B cell (primary cell): ENCODE results near the gene POLE2. TPM values are rescaled to one million over a fixed set of nuclear protein-coding genes. Genes with fewer than 3 reads are reported as not detected.

Experiments
- ATAC-seq: fragments of 200-7000 bp; cut with Tn5 transposase; one replicate; pipeline ENCODE4 v1.10.0; 2021; ENCODE audit warnings: low read depth, mild to moderate bottlenecking, moderate number of reproducible peaks, moderate library complexity
- CTCF ChIA-PET: fragments of 350-600 bp; sonication (Branson Sonifier 250); formaldehyde crosslinking; loops from one replicate; lab custom pipeline; 2021; ENCODE audit warnings: antibody characterized with exemption, inconsistent platforms; lab: Charles Lee
- POLR2A ChIA-PET: fragments of 350-600 bp; sonication (Branson Sonifier 250); formaldehyde crosslinking; loops from one replicate; lab custom pipeline; 2021; ENCODE audit warnings: antibody characterized with exemption; lab: Charles Lee
- DNase-seq: peaks from one replicate; pipeline ENCODE4 v3.0.0; 2013
- H2AFZ ChIP-seq: 2 replicates; pipeline ENCODE4 v1.6.1; 2012; ENCODE audit warnings: mild to moderate bottlenecking, low read depth, low read length; ENCODE audit not compliant: insufficient read depth, poor library complexity, severe bottlenecking
- H3K27ac ChIP-seq, 2 donors: 1 replicate in 1 of 2; 2 replicates in 1 of 2; pipeline ENCODE4 v1.5.1; 2012 to 2013; ENCODE audit warnings: low read length in 2 of 2, mild to moderate bottlenecking in 2 of 2, moderate library complexity in 1 of 2
- H3K27me3 ChIP-seq, 4 experiments: fragments of 200-600 bp in 1 of 4; sonication (generic) in 1 of 4; replicated peaks in 1 of 4; 1 replicate in 2 of 4; 2 replicates in 2 of 4; pipeline versions ENCODE4 v1.6.1 to v1.7.0; 2013 to 2016; ENCODE audit warnings: low read length in 3 of 4, mild to moderate bottlenecking in 2 of 4, mixed read lengths in 1 of 4, moderate library complexity in 1 of 4; ENCODE audit not compliant: insufficient read depth in 4 of 4, control insufficient read depth in 3 of 4; ENCODE audit errors: control extremely low read depth in 1 of 4
- H3K36me3 ChIP-seq, 2 experiments: replicated peaks in 1 of 2; 1 replicate in 1 of 2; 2 replicates in 1 of 2; pipeline versions ENCODE4 v1.6.1 to v1.7.1; 2013; ENCODE audit warnings: low read length in 1 of 2; ENCODE audit not compliant: insufficient read depth in 2 of 2, control insufficient read depth in 1 of 2; ENCODE audit errors: control extremely low read depth in 1 of 2, extremely low read depth in 1 of 2
- H3K4me1 ChIP-seq, 2 donors: fragments of 200-600 bp in 1 of 2; sonication (generic) in 1 of 2; 1 replicate in 1 of 2; 2 replicates in 1 of 2; pipeline versions ENCODE4 v1.5.1 to v1.6.1; 2013 to 2017; ENCODE audit warnings: low read length in 2 of 2; ENCODE audit not compliant: control insufficient read depth in 2 of 2, insufficient read depth in 2 of 2
- H3K4me2 ChIP-seq: replicated peaks from 2 replicates; pipeline ENCODE3; 2012; ENCODE audit warnings: mild to moderate bottlenecking, low read depth, low read length; ENCODE audit not compliant: poor library complexity, severe bottlenecking
- H3K4me3 ChIP-seq, 5 experiments: fragments of 200-600 bp in 1 of 5; sonication (generic) in 1 of 5; 1 replicate in 3 of 5; 2 replicates in 2 of 5; pipeline versions ENCODE4 v1.5.1 to v1.7.0; 2011 to 2016; ENCODE audit warnings: low read length in 4 of 5, mild to moderate bottlenecking in 4 of 5, low read depth in 2 of 5, control low read depth in 1 of 5, moderate library complexity in 1 of 5; ENCODE audit not compliant: insufficient read depth in 1 of 5; ENCODE audit errors: control extremely low read depth in 1 of 5, extremely low read depth in 1 of 5
- H3K79me2 ChIP-seq: fragments of 200-600 bp; sonication (generic); one replicate; pipeline ENCODE4 v1.6.0; 2016; ENCODE audit warnings: low read length; ENCODE audit not compliant: control insufficient read depth, insufficient read depth
- H3K9ac ChIP-seq: fragments of 200-600 bp; sonication (generic); 2 replicates; pipeline ENCODE4 v1.6.1; 2017; ENCODE audit warnings: mild to moderate bottlenecking, low read length, moderate library complexity
- H3K9me3 ChIP-seq, 3 donors: one replicate each; pipeline versions ENCODE4 v1.6.1 to v1.7.1; 2013; ENCODE audit warnings: low read length in 2 of 3; ENCODE audit not compliant: control insufficient read depth in 2 of 3, insufficient read depth in 1 of 3; ENCODE audit errors: control extremely low read depth in 1 of 3
- H4K20me1 ChIP-seq: 2 replicates; pipeline ENCODE4 v1.6.0; 2012; ENCODE audit warnings: mild to moderate bottlenecking, low read length; ENCODE audit not compliant: insufficient read depth, control insufficient read depth, poor library complexity, severe bottlenecking
- H3K27ac Mint-ChIP-seq: one replicate; pipeline ENCODE4 v1.8.0; 2021; ENCODE audit warnings: mixed read lengths
- H3K27me3 Mint-ChIP-seq: one replicate; pipeline ENCODE4 v1.8.0; 2021; ENCODE audit warnings: mixed read lengths
- H3K4me1 Mint-ChIP-seq: one replicate; pipeline ENCODE4 v1.8.0; 2021; ENCODE audit warnings: mixed read lengths
- H3K4me3 Mint-ChIP-seq: one replicate; pipeline ENCODE4 v1.8.0; 2021; ENCODE audit warnings: mixed read lengths
- H3K9me3 Mint-ChIP-seq: one replicate; pipeline ENCODE4 v1.8.0; 2022; ENCODE audit warnings: mixed read lengths; ENCODE audit not compliant: insufficient read depth
- CTCF ChIP-seq: fragments of 200-600 bp; IDR thresholded peaks from one replicate; pipeline ENCODE4 v1.8.0; 2022; ENCODE audit warnings: antibody characterized with exemption, mild to moderate bottlenecking
- EZH2 ChIP-seq: IDR thresholded peaks from 2 replicates; pipeline ENCODE4 v1.6.1; 2012; ENCODE audit warnings: borderline replicate concordance, low read depth, mild to moderate bottlenecking, moderate library complexity, low read length; ENCODE audit not compliant: insufficient read depth, poor library complexity, severe bottlenecking
- WGBS: methylation state at CpG from one replicate; pipeline ENCODE4 v1.1.5; 2013; ENCODE audit warnings: missing lambda C conversion rate; ENCODE audit not compliant: insufficient coverage; 5-methylcytosine and 5-hydroxymethylcytosine counted together
- intact Hi-C: fragments of 100-400 bp; cut with micrococcal nuclease; formaldehyde crosslinking; loops from one replicate; pipeline ENCODE4 v1.10.0; 2022
- polyA plus RNA-seq: library from polyadenylated mRNA; depleted of rRNA; stranded (reverse); fragments of >200 nt; gene quantifications from 2 replicates; pipeline ENCODE4 v1.2.3, GENCODE V29; 2012
- total RNA-seq, 2 donors: library from RNA; stranded (reverse); fragments of 120-200 nt in 1 of 2; gene quantifications; 1 replicate in 1 of 2; 2 replicates in 1 of 2; pipeline versions ENCODE4 v1.2.3 to v1.2.4, GENCODE V29; 2013 to 2022

Gene POLE2
- total and polyA plus RNA-seq, 2 donors (not counting 1 experiment from before 2014, with no cell fraction given), result 1.4 to 2.6 TPM

GRCh38 chr14:49733836-49734235 lies 45.8 kb upstream of the POLE2 start:
- Mint-ChIP-seq H3K4me3 (no peak overlapping the region), H3K9me3 (no peaks in the 10 kb centered on the region), H3K4me1 (no peaks in the 10 kb centered on the region), H3K27me3 (no peaks in the 10 kb centered on the region), H3K27ac (no peak overlapping the region)
- ATAC-seq (no peak), DNase-seq (no peak)
- ChIA-PET POLR2A (no interaction called here), CTCF (no interaction called here)
- Histone ChIP-seq H3K36me3 (no peaks in the 10 kb centered on the region), H3K79me2 (no peaks in the 10 kb centered on the region), H3K4me3 (no peak overlapping the region), H4K20me1 (no peaks in the 10 kb centered on the region), H3K27ac (no peak overlapping the region), H3K4me1 (no peaks in the 10 kb centered on the region), H3K9ac (no peak overlapping the region), H2AFZ (no peak overlapping the region), H3K27me3 (no peaks in the 10 kb centered on the region), H3K4me2 (no peak overlapping the region), H3K9me3 (no peaks in the 10 kb centered on the region)
- intact Hi-C loops, result no loop called here
- TF ChIP-seq CTCF (no peak), EZH2 (no peak)

DNA sequence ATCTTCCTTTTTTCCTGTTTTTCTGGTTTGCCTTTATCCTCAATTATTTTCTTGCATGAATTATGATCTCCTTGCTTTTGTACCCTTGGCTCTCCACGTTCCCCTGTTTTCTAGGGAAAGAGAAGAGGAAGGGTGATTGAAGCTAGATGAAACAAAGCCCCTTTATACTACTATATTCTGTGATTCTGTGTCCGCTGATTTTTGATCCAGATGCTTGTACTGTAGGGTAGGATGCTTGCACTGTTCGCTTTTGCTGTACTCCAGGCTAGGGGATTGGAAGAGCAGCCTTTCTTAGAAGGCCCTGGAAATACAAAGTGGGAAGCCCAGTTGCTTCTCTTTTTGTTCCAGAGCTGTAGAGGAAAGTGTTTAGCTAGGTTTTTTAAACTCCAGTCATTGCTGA lies 44.9 kb upstream of the POLE2 start:
- POLR2A ChIA-PET, result no interaction called here
- no peak overlapping the region for H3K27ac Mint-ChIP-seq
- no peaks in the 10 kb centered on the region for H3K9me3 Mint-ChIP-seq
- Histone ChIP-seq H3K4me2 (no peak overlapping the region), H3K27me3 (no peaks in the 10 kb centered on the region), H3K79me2 (no peaks in the 10 kb centered on the region), H2AFZ (no peak overlapping the region), H3K36me3 (no peaks in the 10 kb centered on the region), H3K9me3 (no peaks in the 10 kb centered on the region), H4K20me1 (no peaks in the 10 kb centered on the region), H3K4me1 (no peaks in the 10 kb centered on the region), H3K27ac (no peak overlapping the region), H3K9ac (no peak overlapping the region), H3K4me3 (no peak overlapping the region)
- WGBS, result 100% methylated on average over 1 of the region's 3 CpGs
- CTCF ChIA-PET, result interaction anchor here (0.9 to 1.0 kb wide), 2 partner anchors 58 to 271 kb away, joined by 3 read pairs; no protein-coding TSS in a partner anchor
- H3K27me3 Mint-ChIP-seq, result no peaks in the 10 kb centered on the region
- DNase-seq (no peak), ATAC-seq (no peak)
- intact Hi-C loops, result no loop called here
- H3K4me3 Mint-ChIP-seq, result no peak overlapping the region
- no peak for TF ChIP-seq CTCF
- TF ChIP-seq EZH2, result no peak
- no peaks in the 10 kb centered on the region for H3K4me1 Mint-ChIP-seq
